GM19455 (cell line): ENCODE data around the gene ELP2.
"Not testable (repeated sequence)": the region's sequence is repeated elsewhere in the genome, so short reads cannot be mapped to it uniquely, and the experiment has no call there.

Source experiments
- ATAC-seq: cut with Tn5 transposase; IDR thresholded peaks from one replicate; pipeline ENCODE4 v1.9.1; 2021; ENCODE audit not compliant: unreplicated experiment

Gene ELP2, protein sequence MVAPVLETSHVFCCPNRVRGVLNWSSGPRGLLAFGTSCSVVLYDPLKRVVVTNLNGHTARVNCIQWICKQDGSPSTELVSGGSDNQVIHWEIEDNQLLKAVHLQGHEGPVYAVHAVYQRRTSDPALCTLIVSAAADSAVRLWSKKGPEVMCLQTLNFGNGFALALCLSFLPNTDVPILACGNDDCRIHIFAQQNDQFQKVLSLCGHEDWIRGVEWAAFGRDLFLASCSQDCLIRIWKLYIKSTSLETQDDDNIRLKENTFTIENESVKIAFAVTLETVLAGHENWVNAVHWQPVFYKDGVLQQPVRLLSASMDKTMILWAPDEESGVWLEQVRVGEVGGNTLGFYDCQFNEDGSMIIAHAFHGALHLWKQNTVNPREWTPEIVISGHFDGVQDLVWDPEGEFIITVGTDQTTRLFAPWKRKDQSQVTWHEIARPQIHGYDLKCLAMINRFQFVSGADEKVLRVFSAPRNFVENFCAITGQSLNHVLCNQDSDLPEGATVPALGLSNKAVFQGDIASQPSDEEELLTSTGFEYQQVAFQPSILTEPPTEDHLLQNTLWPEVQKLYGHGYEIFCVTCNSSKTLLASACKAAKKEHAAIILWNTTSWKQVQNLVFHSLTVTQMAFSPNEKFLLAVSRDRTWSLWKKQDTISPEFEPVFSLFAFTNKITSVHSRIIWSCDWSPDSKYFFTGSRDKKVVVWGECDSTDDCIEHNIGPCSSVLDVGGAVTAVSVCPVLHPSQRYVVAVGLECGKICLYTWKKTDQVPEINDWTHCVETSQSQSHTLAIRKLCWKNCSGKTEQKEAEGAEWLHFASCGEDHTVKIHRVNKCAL

GRCh38 chr18:36129300-36130038, at the start of gene ELP2, which contains the start of gene SLC39A6:
Gene ELP2 (plus strand): TSS chr18:36129899. CDS start chr18:36129934, 35 bp downstream.
Gene SLC39A6 (minus strand): TSS chr18:36129340. CDS start chr18:36127007, 2,333 bp downstream.
- peak; percentile 97 for ATAC-seq

DNA sequence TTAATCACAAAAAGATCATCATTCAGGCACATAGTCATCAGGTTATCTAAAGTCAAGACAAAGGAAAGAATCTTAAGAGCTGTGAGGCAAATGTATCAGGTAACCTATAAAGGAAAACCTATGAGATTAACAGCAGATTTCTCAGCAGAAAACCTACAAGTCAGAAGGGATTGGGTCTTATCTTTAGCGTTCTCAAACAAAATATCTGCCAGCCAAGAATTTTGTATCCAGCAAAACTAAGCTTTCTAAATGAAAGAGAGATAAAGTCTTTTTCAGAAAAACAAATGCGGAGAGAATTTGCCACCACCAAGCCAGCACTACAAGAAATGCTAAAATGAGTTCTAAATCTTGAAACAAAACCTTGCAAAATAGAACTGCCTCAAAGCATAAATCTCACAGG, 48.6 kb upstream of the ELP2 start:
- ATAC-seq: not testable (repeated sequence)

DNA sequence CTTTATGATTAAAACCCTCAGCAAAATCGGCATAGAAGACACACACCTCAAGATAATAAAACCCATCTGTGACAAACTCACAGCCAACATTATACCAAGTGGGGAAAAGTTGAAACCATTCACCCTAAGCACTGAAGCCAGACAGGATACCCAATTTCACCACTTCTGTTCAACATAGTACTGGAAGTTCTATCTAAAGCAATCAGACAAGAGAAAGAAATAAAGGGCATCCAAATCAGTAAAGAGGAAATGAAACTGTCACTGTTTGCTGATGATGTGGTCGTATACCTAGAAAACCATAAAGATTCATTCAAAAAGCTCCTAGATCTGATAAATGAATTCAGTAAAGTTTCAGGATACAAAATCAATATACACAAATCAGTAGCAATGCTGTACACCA, 46.0 kb upstream of the ELP2 start:
- ATAC-seq: no peak

DNA sequence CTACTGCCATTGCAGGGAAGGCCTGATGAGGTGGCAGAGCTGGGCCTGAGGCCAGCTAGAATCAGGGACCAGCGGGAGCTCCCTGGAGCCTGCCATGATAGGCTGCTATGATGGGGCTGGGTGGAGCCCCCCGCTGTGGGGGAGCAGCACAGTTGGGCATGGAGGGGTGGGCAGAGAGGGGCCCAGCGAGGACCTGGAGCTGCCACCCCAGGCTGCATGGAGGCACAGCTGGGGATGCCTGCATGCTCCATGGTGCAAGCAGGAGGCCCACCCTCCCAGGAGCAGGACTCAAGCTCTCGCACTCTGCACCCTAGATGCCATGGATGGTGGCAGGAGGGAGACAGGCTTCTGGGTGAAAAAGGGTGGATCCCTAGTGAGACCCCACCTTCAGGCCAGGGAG, 44.5 kb upstream of the ELP2 start:
- no peak for ATAC-seq

- ATAC-seq: no peak
Observed at GRCh38 chr18:36086186-36086585, 43.5 kb upstream of the ELP2 start.

DNA sequence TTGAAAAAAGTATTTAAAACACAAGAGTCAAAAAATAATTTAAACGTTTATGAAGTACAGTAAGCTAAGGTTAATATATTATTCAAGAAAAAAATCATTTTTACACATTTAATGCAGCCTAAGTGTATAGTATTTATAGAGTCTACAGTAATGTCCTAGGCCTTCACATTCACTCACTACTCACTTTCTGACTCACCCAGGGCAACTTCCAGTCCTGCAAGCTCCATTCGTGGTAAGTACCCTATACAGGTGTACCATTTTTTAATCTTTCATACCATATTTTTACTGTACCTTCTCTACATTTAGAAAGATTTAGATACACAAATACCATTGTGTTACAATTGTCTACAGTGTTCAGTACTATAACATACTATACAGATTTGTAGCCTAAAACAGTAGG, 41.4 kb upstream of the ELP2 start:
- ATAC-seq: no peak

DNA sequence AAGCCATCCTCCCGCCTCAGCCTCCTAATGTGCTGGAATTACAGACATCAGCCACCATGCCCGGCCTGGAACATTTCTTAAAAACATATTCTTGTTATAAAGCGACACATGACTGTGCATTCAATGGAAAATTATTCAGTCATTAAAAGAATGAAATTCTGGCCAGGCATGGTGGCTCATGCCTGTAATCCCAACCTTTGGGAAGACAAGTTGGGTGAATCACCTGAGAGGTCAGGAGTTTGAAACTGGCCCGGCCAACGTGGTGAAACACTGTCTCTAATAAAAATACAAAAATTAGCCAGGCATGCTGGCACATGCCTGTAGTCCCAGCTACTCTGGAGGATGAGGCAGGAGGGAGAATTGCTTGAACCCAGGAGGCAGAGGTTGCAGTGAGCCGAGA, 40.7 kb upstream of the ELP2 start:
- no peak for ATAC-seq

DNA sequence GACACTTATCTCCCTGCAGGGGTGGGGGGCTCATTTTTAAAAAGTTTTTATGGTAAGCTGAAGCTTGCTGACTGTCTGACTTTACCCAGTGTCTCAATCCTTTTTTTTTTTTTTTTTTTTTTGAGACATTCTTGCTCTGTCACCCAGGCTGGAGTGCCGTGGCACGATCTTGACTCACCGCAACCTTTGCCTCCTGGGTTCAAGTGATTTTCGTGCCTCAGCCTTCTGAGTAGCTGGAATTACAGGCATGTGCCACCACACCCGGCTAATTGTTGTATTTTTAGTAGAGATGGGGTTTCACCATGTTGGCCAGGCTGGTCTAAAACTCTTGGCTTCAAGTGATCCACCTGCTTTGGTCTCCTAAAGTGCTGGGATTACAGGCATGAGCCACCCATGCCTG, 37.6 kb upstream of the ELP2 start:
- not testable (repeated sequence) for ATAC-seq

DNA sequence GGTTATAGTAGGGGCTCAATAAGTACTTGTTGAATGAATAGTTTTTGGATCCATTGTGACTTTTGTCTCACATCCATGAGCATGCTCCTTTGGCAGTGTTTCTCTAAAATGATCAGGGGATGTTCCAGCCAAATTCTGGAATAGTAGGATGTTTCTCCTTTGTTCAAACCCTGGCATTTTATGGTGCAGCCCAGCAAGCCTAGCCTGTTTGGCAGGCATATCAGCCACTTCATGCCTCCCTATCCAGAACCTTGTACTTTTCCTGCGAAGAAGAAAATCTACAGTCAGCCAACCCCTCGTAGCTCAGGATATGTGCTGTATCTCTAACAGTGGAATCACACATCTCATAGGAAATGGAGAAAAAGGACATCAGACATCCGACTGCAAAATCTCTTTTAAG, 35.3 kb upstream of the ELP2 start:
- no peak for ATAC-seq

GRCh38 chr18:36095936-36096519, 33.7 kb upstream of the ELP2 start:
- no peak for ATAC-seq

- ATAC-seq: no peak
Observed at GRCh38 chr18:36096955-36097354, 32.7 kb upstream of the ELP2 start.

GRCh38 chr18:36099311-36099710, 30.4 kb upstream of the ELP2 start:
- no peak for ATAC-seq

GRCh38 chr18:36101943-36102342, 27.8 kb upstream of the ELP2 start:
- ATAC-seq: no peak

DNA sequence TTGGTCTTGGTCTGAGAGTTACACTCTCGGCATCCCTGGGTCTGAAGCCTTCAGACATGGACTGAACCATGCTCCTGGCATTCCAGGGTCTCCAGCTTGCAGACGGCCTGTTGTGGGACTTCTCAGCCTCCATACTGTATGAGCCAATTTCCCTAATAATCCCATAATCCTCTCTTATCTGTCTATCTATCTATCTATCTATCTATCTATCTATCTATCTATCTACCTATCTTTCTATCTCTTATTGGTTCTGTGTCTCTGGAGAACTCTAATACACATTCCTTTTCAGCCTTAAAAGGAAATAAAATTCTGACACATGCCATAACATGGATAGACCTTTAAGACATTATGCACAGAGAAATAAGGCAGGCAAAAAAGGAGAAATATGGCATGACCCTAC, 24.9 kb upstream of the ELP2 start:
- ATAC-seq: no peak

DNA sequence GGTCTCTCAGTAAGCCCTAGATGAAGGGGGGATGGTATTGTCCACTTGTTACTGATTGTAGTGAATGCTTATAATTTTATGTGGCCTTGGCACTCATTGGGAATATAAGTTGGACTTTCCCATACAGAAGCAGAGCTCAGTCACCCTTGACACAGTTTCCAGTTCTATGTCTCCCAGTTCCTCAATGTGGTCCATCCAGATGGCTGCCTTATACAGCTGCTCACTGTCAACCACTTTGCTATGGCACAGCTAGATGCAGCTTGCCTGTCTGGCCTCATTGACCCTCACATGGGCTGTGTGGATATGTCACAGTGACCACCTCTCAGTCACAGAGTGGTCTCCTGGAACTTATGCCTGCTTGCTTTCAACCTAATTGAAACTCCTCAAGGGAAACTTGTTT, 22.2 kb upstream of the ELP2 start:
- ATAC-seq: no peak

- no peak for ATAC-seq
Observed at GRCh38 chr18:36108196-36108595, 21.5 kb upstream of the ELP2 start.

DNA sequence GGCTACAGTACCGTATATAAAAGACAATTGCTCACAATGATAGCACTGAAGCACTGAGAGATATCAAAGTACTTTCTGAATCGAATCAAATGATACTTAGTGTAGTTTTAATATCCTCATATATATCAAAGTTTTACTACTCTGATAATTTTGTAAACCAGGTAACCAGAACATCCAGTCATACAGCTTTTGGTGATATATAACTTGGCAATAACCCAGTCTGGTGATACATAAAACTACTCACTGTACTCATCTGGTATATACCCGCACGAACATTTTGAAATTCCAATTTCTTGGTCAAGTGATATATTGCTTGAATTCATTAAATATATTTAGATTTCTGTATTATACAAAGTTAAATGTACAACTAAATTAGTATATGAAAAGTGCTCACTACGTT, 21.1 kb upstream of the ELP2 start:
- ATAC-seq: no peak

- no peak for ATAC-seq
Observed at GRCh38 chr18:36109737-36110136, 20.0 kb upstream of the ELP2 start.

DNA sequence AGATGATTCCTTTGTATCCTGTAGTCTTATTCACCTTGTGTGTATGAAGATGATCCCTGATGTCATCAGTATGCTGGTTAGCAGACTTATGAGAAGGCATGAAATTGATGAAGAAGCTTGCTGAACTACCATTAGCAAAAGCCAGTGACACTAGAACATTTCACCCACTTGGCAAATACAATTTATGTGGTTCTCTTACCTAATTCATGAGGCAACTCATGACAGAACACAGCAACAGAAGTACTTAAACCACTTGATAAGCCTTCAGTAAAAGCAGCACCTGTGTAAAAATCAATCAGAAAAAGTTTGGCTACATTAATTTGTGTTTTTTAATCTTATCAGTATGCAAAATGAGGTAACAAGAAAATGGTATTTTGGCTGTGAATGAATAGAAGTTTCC, 17.4 kb upstream of the ELP2 start:
- no peak for ATAC-seq

GRCh38 chr18:36114251-36114650, 15.4 kb upstream of the ELP2 start:
- no peak for ATAC-seq

- no peak for ATAC-seq
Observed at GRCh38 chr18:36114738-36115137, 15.0 kb upstream of the ELP2 start.
